Measurements from ENCODE around the gene UBR3. TPM values are rescaled to one million over a fixed set of nuclear protein-coding genes. Genes with fewer than 3 reads are reported as not detected.
"Not testable (repeated sequence)": the region's sequence is repeated elsewhere in the genome, so short reads cannot be mapped to it uniquely, and the experiment has no call there.

Gene UBR3
- total and polyA plus RNA-seq, 4 experiments from 2014 or later = 4.3 to 43.5 (median 27.6) TPM

DNA sequence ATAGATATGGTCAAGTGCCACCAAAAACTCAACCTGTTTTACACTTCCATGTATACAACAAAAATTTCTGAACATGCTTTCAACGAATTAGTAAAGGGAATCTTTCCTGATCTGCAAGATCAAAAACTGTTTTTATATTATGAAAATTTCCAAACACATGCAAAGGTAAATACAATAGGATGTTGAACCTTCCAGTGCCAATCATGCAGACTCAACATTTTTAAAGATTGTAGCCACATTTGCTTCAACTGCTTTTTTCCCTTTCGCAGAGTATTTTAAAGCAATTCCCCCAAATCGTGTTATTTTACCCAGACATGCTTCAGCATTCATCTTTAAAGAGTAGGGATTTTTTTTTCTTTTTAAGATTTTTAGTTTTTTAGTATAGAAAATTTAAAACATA lies 40.3 kb downstream of the UBR3 start:
- ChIA-PET CTCF (ENCODE audit: partially characterized antibody) (no interaction called here), POLR2A (ENCODE audit: partially characterized antibody) (no interaction called here)
- peaks cover 9% of the 10 kb centered on the region for H3K4me1 ChIP-seq (ENCODE audit: insufficient read depth, low read length)
- no peaks in the 10 kb centered on the region for H3K27me3 Mint-ChIP-seq
- intact Hi-C loops (cut with micrococcal nuclease) = no loop called here
- no peaks in the 10 kb centered on the region for H3K36me3 ChIP-seq (ENCODE audit: insufficient read depth, low read length)
- no peaks in the 10 kb centered on the region for H3K36me3 Mint-ChIP-seq
- H3K4me3 ChIP-seq (ENCODE audit: low read length in 2 of 2) = no peak overlapping the region
- H3K27ac ChIP-seq (ENCODE audit: low read depth, low read length) = no peak overlapping the region
- H3K27me3 ChIP-seq (ENCODE audit: insufficient read depth, low read length) = no peaks in the 10 kb centered on the region
- no peak overlapping the region for H3K27ac Mint-ChIP-seq
- H3K4me1 Mint-ChIP-seq = peaks cover 20 to 45% (median 28%) of the 10 kb centered on the region in 4 donors
- H3K9me3 Mint-ChIP-seq = no peaks in the 10 kb centered on the region
- no peak for DNase-seq
- no peaks in the 10 kb centered on the region for H3K9me3 ChIP-seq (ENCODE audit: control insufficient read depth in 1 of 2, low read length in 2 of 2)
- no peak overlapping the region for H3K4me3 Mint-ChIP-seq

DNA sequence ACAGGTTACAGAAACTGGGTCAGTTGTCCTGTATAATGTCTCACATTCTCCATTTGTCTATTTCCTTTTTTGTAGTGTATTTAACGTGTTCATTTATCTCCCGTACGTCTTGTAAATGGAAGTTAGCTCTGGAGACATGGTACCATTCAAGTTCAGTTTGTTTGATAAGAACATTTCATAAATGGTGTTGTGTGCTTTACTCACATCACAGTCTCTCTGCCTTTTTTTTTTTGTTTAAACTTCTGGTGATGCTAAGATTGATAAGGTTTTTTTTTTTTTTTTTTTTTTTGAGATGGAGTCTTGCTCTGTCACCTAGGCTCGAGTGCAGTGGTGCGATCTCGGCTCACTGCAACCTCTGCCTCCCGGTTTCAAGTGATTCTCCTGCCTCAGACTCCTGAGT lies 41.7 kb downstream of the UBR3 start:
- no peaks in the 10 kb centered on the region for H3K36me3 Mint-ChIP-seq
- H3K36me3 ChIP-seq (ENCODE audit: insufficient read depth, low read length) = no peaks in the 10 kb centered on the region
- no peak overlapping the region for H3K27ac Mint-ChIP-seq
- peaks cover 14 to 33% (median 20%) of the 10 kb centered on the region in 4 donors for H3K4me1 Mint-ChIP-seq
- intact Hi-C loops (cut with micrococcal nuclease) = no loop called here
- no peak overlapping the region for H3K27ac ChIP-seq (ENCODE audit: low read depth, low read length)
- H3K9me3 Mint-ChIP-seq = no peaks in the 10 kb centered on the region
- no peaks in the 10 kb centered on the region for H3K27me3 Mint-ChIP-seq
- peaks cover 5% of the 10 kb centered on the region for H3K4me1 ChIP-seq (ENCODE audit: insufficient read depth, low read length)
- ChIA-PET CTCF (ENCODE audit: partially characterized antibody) (interaction anchor here (0.7 kb wide), 2 partner anchors 419 to 1199 kb away, joined by 3 to 4 read pairs; no protein-coding TSS in a partner anchor), POLR2A (ENCODE audit: partially characterized antibody) (no interaction called here)
- no peak for DNase-seq
- H3K9me3 ChIP-seq (ENCODE audit: control insufficient read depth in 1 of 2, low read length in 2 of 2) = no peaks in the 10 kb centered on the region
- no peak overlapping the region for H3K4me3 ChIP-seq (ENCODE audit: low read length in 2 of 2)
- no peaks in the 10 kb centered on the region for H3K27me3 ChIP-seq (ENCODE audit: insufficient read depth, low read length)
- H3K4me3 Mint-ChIP-seq = no peak overlapping the region

DNA sequence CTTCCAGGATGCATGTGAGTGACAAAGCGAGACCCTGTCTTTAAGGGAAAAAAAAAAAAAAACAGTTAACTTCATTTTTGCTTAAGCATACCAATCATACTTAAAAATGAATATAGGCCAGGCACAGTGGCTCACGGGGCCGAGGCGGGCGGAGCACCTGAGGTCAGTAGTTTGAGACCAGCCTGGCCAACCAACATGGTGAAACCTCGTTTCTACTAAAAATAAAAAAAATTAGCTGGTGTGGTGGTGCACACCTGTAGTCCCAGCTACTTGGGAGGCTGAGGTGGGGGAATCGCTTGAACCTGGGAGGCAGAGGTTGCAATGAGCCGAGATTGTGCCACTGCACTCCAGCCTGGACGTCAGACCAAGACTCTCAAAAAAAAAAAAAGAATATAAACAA lies 44.1 kb downstream of the UBR3 start:
- H3K27me3 ChIP-seq (ENCODE audit: insufficient read depth, low read length); H3K27ac ChIP-seq (ENCODE audit: low read depth, low read length); H3K9me3 ChIP-seq (ENCODE audit: control insufficient read depth in 1 of 2, low read length in 2 of 2); H3K4me3 Mint-ChIP-seq; H3K27me3 Mint-ChIP-seq; POLR2A ChIA-PET (ENCODE audit: partially characterized antibody); H3K4me1 ChIP-seq (ENCODE audit: insufficient read depth, low read length); CTCF ChIA-PET (ENCODE audit: partially characterized antibody); H3K36me3 ChIP-seq (ENCODE audit: insufficient read depth, low read length); H3K4me3 ChIP-seq (ENCODE audit: low read length in 2 of 2); H3K9me3 Mint-ChIP-seq; DNase-seq: not testable (repeated sequence)
- H3K36me3 Mint-ChIP-seq = peaks cover 5 to 12% of the 10 kb centered on the region in 2 donors
- intact Hi-C loops (cut with micrococcal nuclease) = loop anchor here (5.0 kb wide), 1 partner anchor 44 kb away; the partner anchor contains the start of gene UBR3
- peak overlapping the region in 1 of 7 donors; percentile 69 for H3K27ac Mint-ChIP-seq
- H3K4me1 Mint-ChIP-seq = peaks cover 8 to 20% (median 13%) of the 10 kb centered on the region in 4 donors

DNA sequence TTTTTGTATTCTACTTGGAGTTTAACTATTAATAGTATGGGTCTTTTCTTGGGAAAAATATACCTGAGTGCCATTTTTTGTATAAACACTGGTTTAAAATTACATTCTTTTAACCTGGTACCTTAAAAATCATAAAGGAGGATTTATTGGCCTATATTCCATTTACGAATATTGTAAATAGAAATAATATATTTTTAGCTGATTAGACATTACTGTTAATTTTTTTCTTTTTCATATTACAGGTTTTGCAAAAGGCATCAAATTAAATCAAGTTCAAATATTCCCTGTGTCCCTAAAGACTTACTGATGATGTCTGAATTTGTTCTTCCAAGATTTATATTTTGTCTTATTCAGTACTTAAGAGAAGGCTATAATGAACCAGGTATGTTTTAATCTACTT lies 44.7 kb downstream of the UBR3 start:
- ChIA-PET CTCF (ENCODE audit: partially characterized antibody) (no interaction called here), POLR2A (ENCODE audit: partially characterized antibody) (no interaction called here)
- peaks cover 6 to 20% (median 12%) of the 10 kb centered on the region in 4 donors for H3K4me1 Mint-ChIP-seq
- H3K4me3 Mint-ChIP-seq = no peak overlapping the region
- peaks cover 10 to 16% of the 10 kb centered on the region in 2 donors for H3K36me3 Mint-ChIP-seq
- Histone ChIP-seq H3K4me3 (ENCODE audit: low read length in 2 of 2) (no peak overlapping the region), H3K9me3 (ENCODE audit: control insufficient read depth in 1 of 2, low read length in 2 of 2) (no peaks in the 10 kb centered on the region), H3K4me1 (ENCODE audit: insufficient read depth, low read length) (peaks cover 5% of the 10 kb centered on the region), H3K36me3 (ENCODE audit: insufficient read depth, low read length) (peaks cover 4% of the 10 kb centered on the region), H3K27ac (ENCODE audit: low read depth, low read length) (no peak overlapping the region), H3K27me3 (ENCODE audit: insufficient read depth, low read length) (no peaks in the 10 kb centered on the region)
- intact Hi-C loops (cut with micrococcal nuclease) = loop anchor here (5.0 kb wide), 1 partner anchor 45 kb away; the partner anchor contains the start of gene UBR3
- no peak overlapping the region for H3K27ac Mint-ChIP-seq
- no peak for DNase-seq
- no peaks in the 10 kb centered on the region for H3K9me3 Mint-ChIP-seq
- no peaks in the 10 kb centered on the region for H3K27me3 Mint-ChIP-seq

DNA sequence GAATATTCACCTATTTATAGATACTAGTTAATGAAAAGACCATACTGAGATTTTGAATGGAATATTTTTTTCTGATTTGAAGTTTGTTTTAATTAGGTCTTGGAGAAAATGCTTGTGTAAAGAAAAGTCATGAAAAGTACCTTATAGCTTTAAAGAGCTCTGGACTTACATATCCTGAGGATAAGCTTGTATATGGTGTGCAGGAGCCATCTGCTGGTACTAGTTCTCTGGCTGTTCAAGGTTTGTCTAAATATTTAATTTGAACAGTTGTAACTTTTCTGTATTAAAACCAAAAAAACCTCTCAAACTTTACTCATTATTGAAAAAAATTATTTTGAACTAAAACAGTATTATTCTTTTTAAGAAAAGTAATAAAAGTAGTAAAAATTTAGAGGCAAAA lies 50.1 kb downstream of the UBR3 start:
- no peak overlapping the region for H3K27ac ChIP-seq (ENCODE audit: low read depth, low read length)
- H3K4me3 ChIP-seq (ENCODE audit: low read length in 2 of 2) = no peak overlapping the region
- Mint-ChIP-seq H3K27me3 (no peaks in the 10 kb centered on the region), H3K4me3 (no peak overlapping the region), H3K27ac (peak overlapping the region in 1 of 7 donors; percentile 35), H3K4me1 (peaks cover 0 to 2% (median 0%) of the 10 kb centered on the region in 4 donors), H3K9me3 (no peaks in the 10 kb centered on the region), H3K36me3 (peaks cover 19 to 24% of the 10 kb centered on the region in 2 donors)
- peaks cover 4% of the 10 kb centered on the region for H3K36me3 ChIP-seq (ENCODE audit: insufficient read depth, low read length)
- POLR2A ChIA-PET (ENCODE audit: partially characterized antibody) = no interaction called here
- intact Hi-C loops (cut with micrococcal nuclease) = loop anchor here (5.0 kb wide), 1 partner anchor 350 kb away; no protein-coding TSS in a partner anchor
- no peaks in the 10 kb centered on the region for H3K9me3 ChIP-seq (ENCODE audit: control insufficient read depth in 1 of 2, low read length in 2 of 2)
- no peaks in the 10 kb centered on the region for H3K27me3 ChIP-seq (ENCODE audit: insufficient read depth, low read length)
- no peak for DNase-seq
- CTCF ChIA-PET (ENCODE audit: partially characterized antibody) = interaction anchor here (1.0 to 2.7 kb wide), 2 partner anchors 9 to 52 kb away, joined by 3 to 14 read pairs; partner anchors contain the start of gene METTL5
- no peaks in the 10 kb centered on the region for H3K4me1 ChIP-seq (ENCODE audit: insufficient read depth, low read length)

DNA sequence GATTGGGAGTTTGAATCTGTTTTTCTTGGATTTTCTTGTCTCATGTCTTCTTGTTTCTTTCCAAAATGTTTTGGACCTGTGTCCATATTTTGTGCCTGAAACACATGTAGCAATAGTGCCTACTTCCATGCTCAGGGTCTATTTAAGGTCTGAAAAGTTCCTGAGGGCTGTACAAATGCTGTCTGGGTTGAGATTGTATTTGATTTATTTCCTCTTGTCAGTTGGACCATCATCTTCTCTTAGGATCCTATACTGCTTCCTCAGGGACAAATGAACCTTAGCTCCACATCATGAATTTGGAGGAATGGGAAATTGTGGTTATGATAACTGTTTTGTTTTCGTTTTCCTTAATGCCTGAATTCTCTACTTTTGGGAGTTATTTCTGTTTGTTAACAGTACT lies 59.9 kb downstream of the UBR3 start:
- peaks cover 14 to 20% of the 10 kb centered on the region in 2 donors for H3K36me3 Mint-ChIP-seq
- Histone ChIP-seq H3K9me3 (ENCODE audit: control insufficient read depth in 1 of 2, low read length in 2 of 2) (no peaks in the 10 kb centered on the region), H3K27me3 (ENCODE audit: insufficient read depth, low read length) (no peaks in the 10 kb centered on the region), H3K4me1 (ENCODE audit: insufficient read depth, low read length) (no peaks in the 10 kb centered on the region), H3K36me3 (ENCODE audit: insufficient read depth, low read length) (peaks cover 5% of the 10 kb centered on the region), H3K4me3 (ENCODE audit: low read length in 2 of 2) (no peak overlapping the region), H3K27ac (ENCODE audit: low read depth, low read length) (no peak overlapping the region)
- DNase-seq = no peak
- H3K4me1 Mint-ChIP-seq = peaks cover 0 to 9% (median under 1%) of the 10 kb centered on the region in 4 donors
- peak overlapping the region in 2 of 7 donors; percentile 6 to 47 for H3K27ac Mint-ChIP-seq
- ChIA-PET POLR2A (ENCODE audit: partially characterized antibody) (no interaction called here), CTCF (ENCODE audit: partially characterized antibody) (interaction anchor here (0.6 to 1.0 kb wide), 2 partner anchors 10 to 11 kb away, joined by 3 read pairs; no protein-coding TSS in a partner anchor)
- no peaks in the 10 kb centered on the region for H3K27me3 Mint-ChIP-seq
- H3K4me3 Mint-ChIP-seq = no peak overlapping the region
- no peaks in the 10 kb centered on the region for H3K9me3 Mint-ChIP-seq
- intact Hi-C loops (cut with micrococcal nuclease) = no loop called here

DNA sequence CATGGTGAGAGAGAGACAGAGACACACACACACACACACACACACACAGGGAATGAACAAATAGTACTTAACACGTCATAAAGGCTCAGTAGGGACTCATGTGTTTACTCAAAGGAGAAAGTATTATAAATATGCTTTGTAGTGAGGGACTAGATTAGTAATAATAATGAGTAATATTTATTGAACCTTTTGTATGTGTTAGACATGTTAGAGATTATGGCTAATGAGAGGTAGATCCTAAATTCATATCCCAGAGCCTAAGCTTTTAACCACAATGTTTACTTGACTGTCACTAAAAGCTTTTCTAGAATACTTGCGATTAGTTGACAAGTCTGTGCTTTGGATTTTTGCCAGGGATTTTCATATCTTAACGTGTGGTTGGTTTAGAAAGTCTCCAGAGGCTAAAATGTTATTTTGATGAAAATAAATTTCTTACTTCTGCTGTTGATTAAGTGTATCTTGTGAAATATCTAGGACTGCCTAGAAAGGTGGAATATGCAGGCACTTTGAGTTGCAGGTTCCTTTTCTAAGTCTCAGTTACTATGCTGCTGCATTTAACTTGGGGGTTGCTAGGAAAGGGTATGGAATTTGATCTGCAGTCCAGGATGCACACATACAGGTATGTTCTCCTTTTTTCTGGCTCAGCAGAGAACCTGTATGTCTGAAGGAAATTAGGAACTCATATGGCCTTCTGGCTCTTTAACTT lies 64.5 kb downstream of the UBR3 start:
- Histone ChIP-seq H3K27me3 (ENCODE audit: insufficient read depth, low read length) (no peaks in the 10 kb centered on the region), H3K4me3 (ENCODE audit: low read length in 2 of 2) (no peak overlapping the region), H3K9me3 (ENCODE audit: control insufficient read depth in 1 of 2, low read length in 2 of 2) (no peaks in the 10 kb centered on the region), H3K27ac (ENCODE audit: low read depth, low read length) (no peak overlapping the region), H3K4me1 (ENCODE audit: insufficient read depth, low read length) (no peaks in the 10 kb centered on the region), H3K36me3 (ENCODE audit: insufficient read depth, low read length) (peaks cover 11% of the 10 kb centered on the region)
- Mint-ChIP-seq H3K27ac (peak overlapping the region in 2 of 7 donors; percentile 24 to 34), H3K9me3 (no peaks in the 10 kb centered on the region), H3K4me1 (peaks cover 0 to 14% (median 2%) of the 10 kb centered on the region in 4 donors), H3K27me3 (no peaks in the 10 kb centered on the region), H3K4me3 (no peak overlapping the region), H3K36me3 (peaks cover 25 to 36% of the 10 kb centered on the region in 2 donors)
- intact Hi-C loops (cut with micrococcal nuclease) = no loop called here
- no peak for DNase-seq
- ChIA-PET POLR2A (ENCODE audit: partially characterized antibody) (no interaction called here), CTCF (ENCODE audit: partially characterized antibody) (no interaction called here)

Data from CD4-positive, alpha-beta memory T cell (primary cell).